Esophagus squamous epithelium (tissue), 5 donors: ENCODE data around the gene PDGFRB. TPM values are rescaled to one million over a fixed set of nuclear protein-coding genes. Genes with fewer than 3 reads are reported as not detected.
A peak's percentile ranks its signal among the peaks of the same experiment; 100 is the strongest.
"Not testable (repeated sequence)": the region's sequence is repeated elsewhere in the genome, so short reads cannot be mapped to it uniquely, and the experiment has no call there.

Experiments used
- DNase-seq: peaks from one replicate; lab custom pipeline; 2025; lab: John Stamatoyannopoulos, UW
- H3K27ac ChIP-seq, 4 donors: fragments of 200-600 bp; sonication (generic); one replicate each; pipeline ENCODE4 v1.5.1; 2016 to 2019; ENCODE audit warnings: mild to moderate bottlenecking in 1 of 4
- H3K27me3 ChIP-seq, 4 donors: fragments of 200-600 bp; sonication (generic); 1 replicate in 3 of 4; 2 replicates in 1 of 4; pipeline versions ENCODE4 v1.5.1 to v1.6.0; 2017 to 2021; ENCODE audit warnings: antibody characterized with exemption in 1 of 4
- H3K36me3 ChIP-seq, 3 donors: fragments of 200-600 bp; sonication (generic); one replicate each; pipeline ENCODE4 v1.5.1; 2016 to 2019
- H3K4me1 ChIP-seq, 3 donors: fragments of 200-600 bp; sonication (generic); one replicate each; pipeline ENCODE4 v1.5.1; 2017 to 2019
- H3K4me3 ChIP-seq, 4 donors: fragments of 200-600 bp; sonication (generic); 1 replicate in 3 of 4; 2 replicates in 1 of 4; pipeline ENCODE4 v1.5.1; 2016 to 2019; ENCODE audit warnings: mild to moderate bottlenecking in 2 of 4, moderate library complexity in 1 of 4
- H3K9me3 ChIP-seq, 3 donors: fragments of 200-600 bp; sonication (generic); one replicate each; pipeline ENCODE4 v1.5.1; 2016 to 2019
- CTCF ChIP-seq, 6 experiments: fragments of 450-650 bp in 4 of 6; fragments of 200-600 bp in 2 of 6; sonication (generic) in 2 of 6; IDR thresholded peaks; one replicate each; pipeline ENCODE4 v1.5.1; 2016 to 2019; ENCODE audit warnings: antibody characterized with exemption in 6 of 6, mild to moderate bottlenecking in 4 of 6, moderate library complexity in 4 of 6
- POLR2A ChIP-seq, 4 donors: fragments of 450-650 bp; IDR thresholded peaks; one replicate each; pipeline ENCODE4 v1.6.1; 2017; ENCODE audit warnings: antibody characterized with exemption in 4 of 4, mild to moderate bottlenecking in 4 of 4, moderate library complexity in 3 of 4
- WGBS, 2 donors: methylation state at CpG; one replicate each; pipeline ENCODE4 v1.1.5; 2018; 5-methylcytosine and 5-hydroxymethylcytosine counted together
- intact Hi-C: fragments of 100-400 bp; cut with DNase I; formaldehyde crosslinking; loops from one replicate; pipeline ENCODE4 v1.15.0; 2022
- total RNA-seq, 4 donors: library from RNA; depleted of rRNA; stranded (reverse); fragments of >200 nt; gene quantifications; one replicate each; pipeline ENCODE4 v1.1.0, GENCODE V29; 2016
- donor health status: DM: yes; HTN: yes; CAD: no.

Gene PDGFRB
- total RNA-seq, 4 donors from 2014 or later: 5.6 to 51.7 (median 31.0) TPM

- DNase-seq: no peak
- peak within 1 kb of the TSS in 3 of 4 donors; percentile 12 to 52 (median 37) for H3K4me3 ChIP-seq
- TF ChIP-seq POLR2A (IDR thresholded peaks at IDR 0.05) (peak in 1 of 4 donors; percentile 18), CTCF (IDR thresholded peaks at IDR 0.05) (no peak)
- intact Hi-C loops: no loop called here
- H3K27ac ChIP-seq: peak within 1 kb of the TSS in 2 of 4 donors; percentile 25 to 57
- WGBS, 2 donors: 46 to 82% methylated on average over 5 to 6 of the region's 9 CpGs
- H3K27me3 ChIP-seq: peaks cover 0 to 68% (median 0%) of the 10 kb centered on the region in 4 donors
- H3K9me3 ChIP-seq: no peaks in the 10 kb centered on the region
- no peaks in the 10 kb centered on the region for H3K36me3 ChIP-seq
- peaks cover 0 to 5% (median 0%) of the 10 kb centered on the region in 3 donors for H3K4me1 ChIP-seq
Observed at GRCh38 chr5:150085950-150086715, 69.5 kb downstream of the PDGFRB start, which contains the start of gene CSF1R. Gene CSF1R, minus strand, starts transcription at chr5:150086554. Its CDS starts 127 bp downstream, at chr5:150086427.

- H3K4me3 ChIP-seq: peak overlapping the region in 3 of 4 donors; percentile 11 to 52 (median 37)
- no peaks in the 10 kb centered on the region for H3K9me3 ChIP-seq
- TF ChIP-seq POLR2A (IDR thresholded peaks at IDR 0.05) (no peak), CTCF (IDR thresholded peaks at IDR 0.05) (no peak)
- DNase-seq: no peak
- peak overlapping the region in 2 of 4 donors; percentile 25 to 57 for H3K27ac ChIP-seq
- H3K27me3 ChIP-seq: peaks cover 0 to 61% (median 0%) of the 10 kb centered on the region in 4 donors
- WGBS, 2 donors: 64 to 81% methylated on average over 6 of the region's 7 CpGs
- H3K4me1 ChIP-seq: peaks cover 0 to 5% (median 0%) of the 10 kb centered on the region in 3 donors
- H3K36me3 ChIP-seq: no peaks in the 10 kb centered on the region
- intact Hi-C loops: no loop called here
Observed at GRCh38 chr5:150085191-150085912, 70.3 kb downstream of the PDGFRB start.

- H3K27ac ChIP-seq, DNase-seq, H3K4me1 ChIP-seq, H3K9me3 ChIP-seq, intact Hi-C loops, H3K36me3 ChIP-seq: not testable (repeated sequence)
- Histone ChIP-seq H3K4me3 (peak overlapping the region in 2 of 4 donors; percentile 37 to 52), H3K27me3 (peaks cover 0 to 58% (median 0%) of the 10 kb centered on the region in 4 donors)
- WGBS, 2 donors: 69 to 77% methylated on average over 5 to 6 of the region's 6 CpGs
Observed at GRCh38 chr5:150084754-150085153, 70.9 kb downstream of the PDGFRB start.

- Histone ChIP-seq H3K9me3 (no peaks in the 10 kb centered on the region), H3K36me3 (no peaks in the 10 kb centered on the region), H3K27me3 (peaks cover 0 to 40% (median 0%) of the 10 kb centered on the region in 4 donors), H3K4me3 (peak overlapping the region in 2 of 4 donors; percentile 7 to 33), H3K27ac (peak overlapping the region in 2 of 4 donors; percentile 42 to 54), H3K4me1 (peaks cover 0 to 5% (median 0%) of the 10 kb centered on the region in 3 donors)
- no peak for DNase-seq
- TF ChIP-seq CTCF (IDR thresholded peaks at IDR 0.05): no peak
- no peak for TF ChIP-seq POLR2A (IDR thresholded peaks at IDR 0.05)
- 47 to 64% methylated on average over 6 of the region's 6 CpGs for WGBS, 2 donors
- intact Hi-C loops: no loop called here
Observed at GRCh38 chr5:150082889-150083288, 72.8 kb downstream of the PDGFRB start.

GRCh38 chr5:150082374-150082773 lies 73.3 kb downstream of the PDGFRB start:
- Histone ChIP-seq H3K4me1 (peaks cover 0 to 5% (median 0%) of the 10 kb centered on the region in 3 donors), H3K9me3 (no peaks in the 10 kb centered on the region), H3K27me3 (peaks cover 0 to 40% (median 0%) of the 10 kb centered on the region in 4 donors), H3K4me3 (peak overlapping the region in 2 of 4 donors; percentile 7 to 33), H3K27ac (peak overlapping the region in 2 of 4 donors; percentile 42 to 54), H3K36me3 (no peaks in the 10 kb centered on the region)
- intact Hi-C loops: no loop called here
- TF ChIP-seq POLR2A (IDR thresholded peaks at IDR 0.05): no peak
- TF ChIP-seq CTCF (IDR thresholded peaks at IDR 0.05): no peak
- WGBS, 2 donors: 30 to 62% methylated on average over 3 of the region's 3 CpGs
- DNase-seq: no peak
